DLD1 (cell line): Measurements from ENCODE around the gene TRIP13.

Experiments used
- in situ Hi-C: cut with HindIII; loops from 2 replicates; pipeline ENCODE4 v1.10.0; 2017; ENCODE audit warnings: low sequenced_read_pairs

The TRIP13 gene

DNA sequence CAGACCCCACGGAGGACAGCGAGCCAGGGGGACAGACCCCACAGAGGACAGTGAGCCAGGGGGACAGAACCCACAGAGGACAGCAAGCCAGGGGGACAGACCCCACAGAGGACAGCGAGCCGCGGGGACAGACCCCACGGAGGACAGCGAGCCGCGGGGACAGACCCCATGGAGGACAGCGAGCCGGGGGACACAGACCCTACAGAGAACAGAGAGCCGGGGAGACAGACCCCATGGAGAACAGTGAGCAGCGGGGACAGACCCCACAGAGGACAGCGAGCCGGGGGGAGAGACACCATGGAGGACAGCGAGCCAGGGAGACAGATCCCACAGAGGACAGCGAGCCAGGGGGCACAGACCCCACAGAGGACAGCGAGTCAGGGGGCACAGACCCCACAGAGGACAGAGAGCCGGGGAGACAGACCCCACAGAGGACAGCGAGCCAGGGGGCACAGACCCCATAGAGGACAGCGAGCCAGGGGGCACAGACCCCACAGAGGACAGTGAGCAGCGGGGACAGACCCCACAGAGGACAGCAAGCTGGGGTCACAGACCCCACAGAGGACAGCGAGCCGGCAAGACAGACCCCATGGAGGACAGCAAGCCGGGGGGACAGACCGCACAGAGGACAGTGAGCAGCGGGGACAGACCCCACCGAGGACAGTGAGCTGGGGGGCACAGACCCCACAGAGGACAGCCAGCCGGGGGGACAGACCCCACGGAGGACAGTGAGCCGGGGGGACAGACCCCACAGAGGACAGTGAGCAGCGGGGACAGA lies 37.5 kb upstream of the TRIP13 start:
- in situ Hi-C loops = no loop called here

DNA sequence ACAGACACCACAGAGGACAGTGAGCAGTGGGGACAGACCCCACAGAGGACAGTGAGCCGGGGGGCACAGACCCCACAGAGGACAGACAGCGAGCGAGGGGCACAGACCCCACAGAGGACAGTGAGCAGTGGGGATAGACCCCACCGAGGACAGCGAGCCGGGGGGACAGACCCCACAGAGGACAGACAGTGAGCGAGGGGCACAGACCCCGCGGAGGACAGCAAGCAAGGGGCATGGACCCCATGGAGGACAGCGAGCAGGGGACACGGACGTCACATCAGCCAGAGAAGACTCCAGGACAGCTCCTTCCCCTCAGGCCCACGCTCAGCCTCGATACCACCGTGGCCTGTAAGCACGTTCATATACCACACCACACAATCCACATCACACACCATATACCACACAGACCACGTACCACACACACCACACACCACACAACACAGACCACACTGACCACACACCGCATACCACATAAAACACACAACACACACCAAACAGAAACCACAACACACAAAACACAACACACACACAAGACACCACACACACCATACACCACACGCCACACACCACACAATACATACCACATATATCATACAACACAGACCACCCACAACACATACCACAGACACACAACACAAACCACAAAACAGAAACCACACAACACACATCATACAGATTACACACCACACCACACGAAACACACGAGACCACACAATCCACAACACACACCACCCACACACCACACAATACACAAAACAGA lies 36.7 kb upstream of the TRIP13 start:
- in situ Hi-C loops = no loop called here

DNA sequence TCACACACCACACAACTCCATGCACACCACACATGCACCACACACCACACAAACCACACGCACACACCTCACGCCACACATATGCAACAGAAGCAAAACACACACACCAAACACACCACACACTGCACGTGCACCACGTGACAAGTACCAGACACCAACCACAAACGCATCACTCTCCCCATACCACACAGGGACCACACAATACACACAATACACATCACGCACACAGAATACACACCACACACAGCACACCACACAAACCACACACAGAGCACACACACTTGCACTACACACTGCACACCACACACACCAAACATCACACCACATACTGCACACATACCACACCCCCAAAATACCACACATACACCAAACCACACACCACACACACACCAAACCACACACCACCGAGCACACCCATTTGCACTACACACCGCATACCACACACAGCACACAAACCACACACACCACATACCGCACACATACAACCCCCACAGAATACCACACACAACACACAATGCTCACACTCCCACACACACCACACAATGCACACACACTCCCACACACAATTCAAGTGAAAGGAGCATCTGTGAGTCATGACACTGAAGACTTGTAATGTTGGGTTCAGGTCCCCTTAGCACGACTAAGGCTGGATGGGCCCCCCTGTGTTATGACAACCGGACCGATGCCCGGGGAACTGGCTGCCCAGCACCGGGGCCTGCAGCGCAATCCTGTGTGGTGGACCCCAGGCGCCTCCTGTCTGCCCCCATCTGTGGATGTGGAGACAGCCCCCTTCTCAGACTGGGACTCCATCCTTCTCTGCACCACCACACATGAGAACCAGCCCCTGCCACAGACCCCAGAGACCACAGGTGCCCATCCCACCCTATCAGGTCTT lies 35.9 kb upstream of the TRIP13 start:
- in situ Hi-C loops = no loop called here

DNA sequence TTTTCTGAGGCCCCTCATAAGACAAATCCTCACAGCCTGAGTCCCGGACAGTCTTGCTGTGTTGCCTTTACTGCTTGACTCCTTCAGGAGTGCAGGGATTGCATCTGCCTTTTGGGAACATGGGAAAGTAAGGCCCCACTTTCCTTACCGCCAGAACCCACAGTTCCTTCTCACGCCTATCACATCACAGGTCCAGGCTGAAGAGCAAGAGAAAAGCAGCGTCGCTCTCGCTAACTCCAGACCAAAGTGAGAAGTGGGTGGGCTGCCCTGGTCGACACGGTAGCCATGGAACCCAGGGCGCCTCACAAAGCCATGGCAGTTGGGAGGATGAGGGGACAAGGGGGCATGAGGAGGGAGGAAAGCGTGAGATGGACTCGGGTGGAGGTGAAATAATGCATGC lies 34.0 kb upstream of the TRIP13 start:
- in situ Hi-C loops = no loop called here

DNA sequence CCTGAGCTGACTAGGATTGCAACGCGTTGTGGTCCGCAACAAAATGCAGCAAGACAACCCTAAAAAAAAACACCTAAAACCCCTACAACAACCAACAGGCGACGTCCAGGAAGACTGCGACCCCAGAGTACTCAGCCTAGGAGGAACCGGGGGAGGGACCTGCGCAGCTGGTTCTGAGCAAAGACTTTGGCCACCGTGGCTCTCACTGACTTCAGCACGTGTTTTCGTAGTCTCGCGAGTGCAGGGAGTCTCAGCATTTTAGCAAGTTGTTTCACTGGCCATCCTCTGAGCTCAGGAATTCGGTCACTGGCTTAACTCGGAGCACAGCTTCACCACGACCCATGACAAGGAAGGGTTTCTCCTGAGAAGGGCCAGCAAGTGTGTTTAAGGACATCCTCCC lies 33.3 kb upstream of the TRIP13 start:
- in situ Hi-C loops = no loop called here

DNA sequence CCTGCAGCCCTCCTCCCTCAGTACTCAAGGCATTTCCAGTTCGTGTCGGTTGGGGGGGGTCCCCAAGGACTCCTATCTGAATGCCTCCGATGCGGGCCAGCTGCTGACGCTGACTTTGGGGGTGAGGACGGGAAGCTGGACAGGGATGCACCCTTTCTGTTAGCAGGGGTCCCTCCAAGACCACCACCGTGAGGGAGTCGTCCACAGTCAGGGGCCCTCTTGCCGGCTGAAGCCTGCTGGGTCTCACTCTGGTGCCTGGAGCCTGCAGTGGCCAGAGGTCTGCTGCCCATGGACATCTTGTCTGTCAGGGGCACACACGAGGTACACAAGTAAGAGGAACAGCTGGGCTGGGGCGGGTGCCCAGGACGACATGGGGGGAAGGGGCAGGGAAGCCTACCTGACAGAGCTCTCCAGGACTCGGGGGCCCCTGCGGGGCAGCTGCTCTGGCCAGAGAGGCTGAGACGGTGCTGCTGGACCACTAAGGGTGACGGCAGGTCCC lies 32.8 kb upstream of the TRIP13 start:
- in situ Hi-C loops = no loop called here

DNA sequence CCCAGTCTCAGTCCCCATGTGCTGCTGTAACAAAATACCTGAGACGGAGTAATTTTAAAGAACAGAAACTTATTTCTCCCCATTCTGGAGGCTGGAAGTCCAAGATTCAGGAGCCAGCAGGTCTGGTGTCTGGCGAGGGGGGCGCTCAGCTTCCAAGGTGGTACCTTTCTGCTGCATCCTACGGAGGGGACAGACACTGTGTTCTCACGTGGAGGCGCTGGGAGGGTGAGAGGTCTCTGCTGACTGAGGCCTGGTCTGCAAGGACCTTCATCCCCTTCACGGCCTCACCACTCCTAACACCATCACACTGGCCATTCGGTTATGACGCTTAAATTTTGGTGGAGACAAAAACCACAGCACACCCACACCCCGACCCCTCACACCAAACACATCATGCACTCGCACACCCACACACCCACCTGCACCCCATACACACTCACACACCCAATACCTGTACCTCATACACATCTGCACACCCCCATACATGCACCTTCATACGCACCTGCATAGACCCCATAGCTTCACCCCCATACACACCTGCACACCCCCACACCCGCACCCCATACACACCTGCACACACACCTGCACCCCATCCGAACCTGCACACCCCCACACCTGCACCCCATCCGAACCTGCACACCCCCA lies 32.1 kb upstream of the TRIP13 start:
- in situ Hi-C loops = no loop called here

DNA sequence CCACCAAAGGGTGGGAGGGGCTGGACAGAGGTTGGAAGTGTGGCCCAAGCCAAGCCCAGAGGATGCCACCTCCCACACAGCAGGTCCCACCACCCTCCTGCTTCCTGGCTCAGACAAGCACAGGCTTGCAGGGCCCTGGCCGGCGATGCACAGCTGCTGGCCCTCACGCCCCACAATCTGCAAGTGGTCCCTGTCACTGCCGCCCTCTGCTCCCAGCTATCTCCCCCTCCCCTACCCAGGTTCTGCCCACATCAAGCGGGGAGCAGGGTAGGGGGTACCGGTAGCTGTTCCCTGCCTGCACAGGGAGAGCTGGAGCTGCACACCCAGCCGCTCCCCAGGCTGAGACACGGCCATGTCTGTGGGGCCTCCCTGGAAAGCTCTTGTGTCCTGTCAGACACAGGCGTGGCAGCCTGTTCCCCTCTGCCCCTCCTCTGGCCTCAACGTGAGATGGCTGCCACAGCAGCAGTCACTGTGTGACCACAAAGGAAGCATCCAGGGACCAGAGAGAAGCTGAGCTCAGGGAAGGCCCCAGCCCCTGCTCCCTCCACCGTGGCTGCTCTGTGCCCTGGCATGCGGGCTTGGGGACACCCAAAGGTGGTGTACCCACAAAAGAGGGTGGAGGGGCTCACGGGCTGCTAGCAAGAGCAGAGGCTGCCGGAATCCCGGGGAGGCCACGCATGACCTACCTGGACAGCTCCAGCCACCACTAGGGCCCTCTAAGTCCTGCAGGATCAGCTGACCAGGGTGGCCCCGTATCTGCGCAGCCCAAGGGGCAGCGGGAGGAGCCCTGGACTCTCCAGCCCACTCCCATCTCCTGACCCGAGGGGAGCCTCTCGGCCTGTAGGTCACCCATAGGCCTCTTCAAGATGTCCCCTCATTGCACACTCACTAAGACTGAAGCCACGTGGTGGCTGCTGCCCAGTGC lies 31.0 kb upstream of the TRIP13 start:
- in situ Hi-C loops = no loop called here

DNA sequence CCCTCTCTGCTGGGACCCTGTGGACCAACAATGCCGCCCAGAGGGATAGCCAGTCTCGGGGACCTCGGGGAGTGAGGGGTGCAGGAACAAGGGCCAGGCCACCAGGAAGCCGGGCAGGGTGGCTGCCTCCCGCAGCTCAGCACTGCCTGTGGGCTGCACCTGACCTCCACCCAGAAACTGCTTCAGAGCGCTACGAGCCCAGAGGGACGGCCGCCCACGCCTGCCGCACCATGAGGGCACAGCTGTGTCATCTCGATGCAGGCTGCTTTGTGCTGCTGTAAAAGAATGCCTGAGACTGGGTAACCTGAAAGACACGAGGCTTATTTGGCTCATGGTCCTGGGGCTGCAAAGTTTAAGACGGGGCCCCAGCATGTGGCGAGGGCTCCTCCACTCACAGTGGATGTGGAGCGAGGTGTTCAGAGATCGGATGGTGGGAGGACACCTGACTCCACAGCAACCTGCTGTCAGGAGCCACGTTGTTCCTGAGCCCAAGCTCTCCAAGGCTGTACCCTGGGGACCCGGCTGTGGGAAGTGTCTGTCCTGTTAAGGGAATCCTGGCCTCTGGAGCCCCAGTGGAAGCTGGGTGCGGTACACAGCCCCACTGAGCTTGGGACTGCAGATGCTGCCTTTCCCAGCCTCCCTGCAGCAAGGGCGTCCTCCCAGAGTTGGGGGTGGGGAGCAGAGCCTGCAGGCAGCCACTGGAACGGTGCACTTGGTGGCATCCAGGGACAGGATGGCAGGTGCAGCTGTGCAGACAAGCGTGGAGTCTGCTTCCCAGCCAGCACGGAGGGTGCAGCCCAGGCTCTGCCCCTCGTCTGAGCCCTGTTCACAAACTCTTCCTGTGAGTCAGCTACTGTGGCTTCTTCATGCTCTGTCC lies 30.1 kb upstream of the TRIP13 start:
- in situ Hi-C loops = no loop called here

DNA sequence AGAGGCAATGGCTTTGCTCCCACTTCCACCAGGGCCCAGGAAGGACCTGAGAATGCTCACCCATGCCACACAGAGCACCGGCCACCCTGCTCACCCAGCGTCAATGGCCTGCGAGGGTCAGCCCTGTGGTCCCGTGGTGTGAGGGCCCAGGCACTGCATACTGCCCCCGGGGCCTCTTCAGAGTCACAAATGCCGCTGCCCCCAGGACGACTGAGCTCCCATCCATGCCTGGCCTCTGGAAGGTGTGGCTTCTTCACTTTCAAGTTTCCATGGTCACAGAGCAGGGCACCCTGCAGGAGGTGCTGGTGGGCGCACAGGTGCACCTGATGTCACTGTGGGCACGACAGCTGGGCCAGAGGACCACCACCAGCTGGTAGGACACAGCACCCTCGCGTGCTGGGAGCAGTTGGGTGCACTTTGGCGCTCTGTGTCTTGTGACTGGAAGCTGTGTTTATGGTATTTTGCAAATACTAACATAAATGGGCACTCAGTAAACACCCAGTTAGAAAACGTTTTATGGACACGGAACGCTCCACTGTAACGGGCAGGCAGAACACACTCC lies 29.4 kb upstream of the TRIP13 start:
- in situ Hi-C loops = no loop called here

DNA sequence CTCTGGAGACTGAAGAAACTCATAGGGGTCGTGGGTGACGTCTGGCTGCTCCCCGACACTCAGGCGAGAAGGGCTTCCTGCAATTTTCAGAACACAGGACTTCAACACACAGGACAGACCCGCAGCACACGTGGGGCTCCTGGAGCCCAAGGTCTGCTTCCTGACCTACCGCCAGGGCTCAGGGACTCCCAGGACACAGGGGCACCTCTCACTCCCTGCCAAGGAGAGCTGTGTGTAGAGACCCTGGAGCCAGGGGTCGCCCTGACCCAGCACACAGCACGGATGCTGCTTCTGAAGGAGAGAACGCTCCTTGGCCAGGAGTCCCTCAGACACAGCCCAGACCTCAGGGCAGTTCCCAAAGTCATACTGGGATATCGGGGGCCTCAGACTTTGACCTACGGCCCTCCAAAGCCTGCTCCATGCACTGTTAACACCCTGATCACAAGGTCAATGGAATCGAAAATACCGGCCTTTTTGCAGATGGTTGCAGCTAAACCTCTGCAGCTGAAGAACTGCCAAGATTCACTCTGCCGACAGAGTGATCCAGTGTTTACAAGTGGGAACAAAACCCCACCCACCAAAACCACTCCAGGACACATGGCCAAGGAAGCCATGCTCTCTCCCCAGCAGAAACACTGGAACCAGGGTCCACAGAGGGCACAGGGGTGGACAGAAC lies 28.1 kb upstream of the TRIP13 start:
- in situ Hi-C loops = no loop called here

DNA sequence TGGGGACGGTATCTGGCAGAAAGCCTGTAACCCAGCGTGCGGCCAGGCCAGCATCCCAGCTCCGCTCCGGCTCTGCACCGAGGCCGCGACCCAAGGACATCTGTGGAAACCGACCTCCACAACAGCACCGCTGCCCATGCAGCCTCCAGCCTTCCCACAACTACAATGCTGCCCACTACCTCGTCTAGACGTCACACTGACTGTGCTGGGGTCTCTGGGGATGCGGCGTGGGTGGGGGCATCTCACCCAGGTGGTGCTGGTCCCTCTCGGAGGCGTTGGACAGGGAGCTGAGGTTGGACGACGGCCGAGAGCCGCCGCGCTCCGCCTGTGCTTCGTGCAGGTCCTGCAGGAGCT lies 27.5 kb upstream of the TRIP13 start:
- in situ Hi-C loops = no loop called here

DNA sequence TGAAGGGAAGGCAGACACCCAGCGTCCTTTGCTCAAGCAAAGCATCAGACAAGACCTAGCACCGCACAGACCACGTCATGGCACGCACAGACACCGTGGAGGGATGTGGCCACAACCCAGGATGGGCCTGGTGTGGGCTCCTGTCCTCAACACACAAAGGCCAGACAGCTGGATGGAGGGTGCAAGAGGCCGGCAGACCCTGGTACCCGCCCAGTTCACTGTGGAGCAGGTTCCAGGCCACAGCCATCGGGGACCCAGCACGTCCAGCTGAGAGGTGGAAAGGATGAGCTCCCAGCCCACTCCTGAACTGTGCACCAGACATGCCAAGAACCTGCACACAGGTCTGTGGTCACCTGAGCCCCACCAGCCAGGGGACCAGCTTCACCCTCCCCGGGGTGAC lies 26.9 kb upstream of the TRIP13 start:
- in situ Hi-C loops = no loop called here

DNA sequence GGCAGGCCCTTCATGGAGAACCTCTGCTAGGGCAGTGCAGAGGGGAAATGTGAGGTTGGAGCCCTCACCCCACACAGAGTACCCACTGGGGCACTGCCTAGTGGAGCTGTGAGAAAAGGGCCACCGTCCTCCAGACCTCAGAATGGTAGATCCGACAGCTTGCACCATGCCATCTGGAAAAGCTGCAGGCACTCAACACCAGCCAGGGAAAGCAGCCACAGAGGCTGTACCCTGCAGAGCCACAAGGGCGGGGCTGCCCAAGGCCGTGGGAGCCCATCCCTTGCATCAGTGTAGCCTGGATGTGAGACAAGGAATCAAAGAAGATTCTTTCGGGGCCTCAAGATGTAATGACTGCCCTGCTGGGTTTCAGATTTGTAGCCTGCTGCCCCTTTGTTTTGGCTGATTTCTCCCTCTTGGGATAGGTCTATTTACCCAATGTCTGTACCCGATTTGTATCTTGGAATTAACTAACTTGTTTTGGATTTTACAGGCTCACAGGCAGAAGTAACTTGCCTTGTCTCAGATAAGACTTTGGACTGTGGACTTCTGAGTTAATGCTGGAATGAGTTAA lies 25.3 kb upstream of the TRIP13 start:
- in situ Hi-C loops = no loop called here

DNA sequence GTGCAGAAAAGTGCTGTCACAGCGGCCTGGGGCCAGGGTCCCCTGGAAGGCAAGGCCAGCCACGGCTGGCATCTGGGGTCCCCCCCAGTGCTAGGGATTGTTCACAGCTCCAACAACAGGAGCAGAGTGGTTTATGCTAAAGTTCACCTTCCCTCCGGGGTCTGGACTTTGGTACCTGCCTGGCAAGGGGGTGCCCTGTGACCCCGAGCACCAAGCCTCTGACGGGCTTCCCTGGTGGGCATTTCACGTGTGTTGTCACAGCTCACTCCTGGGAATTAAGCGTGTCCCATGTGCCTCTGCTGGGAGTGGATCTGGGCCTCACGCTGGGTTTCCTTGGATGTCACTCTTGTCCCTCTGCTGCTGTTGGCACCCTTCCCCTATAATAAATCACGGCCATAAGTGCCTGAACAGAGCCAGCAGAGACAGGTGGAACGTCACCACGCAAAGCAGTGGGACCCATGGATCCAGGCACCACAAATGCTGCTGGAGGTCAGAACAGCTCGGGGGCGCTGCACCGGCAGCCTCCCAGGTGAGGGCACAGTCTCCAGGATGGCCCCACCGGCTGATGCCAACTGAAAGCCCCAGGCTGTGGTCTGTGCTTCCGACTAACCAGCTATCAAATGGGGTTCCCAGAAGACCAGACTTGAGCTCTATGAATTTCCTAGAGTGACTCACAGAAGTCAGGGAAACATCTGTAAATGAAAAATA lies 24.1 kb upstream of the TRIP13 start:
- in situ Hi-C loops = no loop called here

DNA sequence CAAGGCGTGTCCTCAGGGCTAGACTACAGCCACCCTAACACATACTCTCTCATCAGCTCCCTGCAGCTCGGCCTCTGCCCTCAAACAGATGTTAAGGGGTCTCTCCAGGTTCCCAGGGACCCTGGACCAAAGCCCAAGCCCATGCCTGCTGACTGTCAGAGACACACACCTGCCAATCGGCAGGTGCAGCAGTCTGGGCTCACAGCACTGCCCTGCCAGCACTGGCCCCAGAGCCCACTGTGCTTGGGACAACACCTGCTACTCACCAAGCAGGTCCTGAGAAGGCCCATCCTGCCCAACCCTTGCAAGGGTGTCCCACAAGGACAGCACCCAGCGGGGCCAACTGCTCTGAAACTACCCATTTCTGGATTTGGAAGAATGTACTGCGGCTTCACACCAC lies 21.7 kb upstream of the TRIP13 start:
- in situ Hi-C loops = no loop called here
